ENCODE measurements around the gene CCDC3.

- TF ChIP-seq EZH2 (IDR thresholded peaks at IDR 0.05; ENCODE audit: borderline replicate concordance, low read depth, low read length, poor library complexity, severe bottlenecking), result no peak
- TF ChIP-seq CTCF (conservative IDR thresholded peaks at IDR 0.05; ENCODE audit: low read depth, low read length), result no peak
These were observed 50.9 kb downstream of the CCDC3 start for GRCh38 chr10:12950583-12951128.
